ENCODE measurements around the gene VGF.
"Not testable (repeated sequence)": the region's sequence is repeated elsewhere in the genome, so short reads cannot be mapped to it uniquely, and the experiment has no call there.

VGF gene

DNA sequence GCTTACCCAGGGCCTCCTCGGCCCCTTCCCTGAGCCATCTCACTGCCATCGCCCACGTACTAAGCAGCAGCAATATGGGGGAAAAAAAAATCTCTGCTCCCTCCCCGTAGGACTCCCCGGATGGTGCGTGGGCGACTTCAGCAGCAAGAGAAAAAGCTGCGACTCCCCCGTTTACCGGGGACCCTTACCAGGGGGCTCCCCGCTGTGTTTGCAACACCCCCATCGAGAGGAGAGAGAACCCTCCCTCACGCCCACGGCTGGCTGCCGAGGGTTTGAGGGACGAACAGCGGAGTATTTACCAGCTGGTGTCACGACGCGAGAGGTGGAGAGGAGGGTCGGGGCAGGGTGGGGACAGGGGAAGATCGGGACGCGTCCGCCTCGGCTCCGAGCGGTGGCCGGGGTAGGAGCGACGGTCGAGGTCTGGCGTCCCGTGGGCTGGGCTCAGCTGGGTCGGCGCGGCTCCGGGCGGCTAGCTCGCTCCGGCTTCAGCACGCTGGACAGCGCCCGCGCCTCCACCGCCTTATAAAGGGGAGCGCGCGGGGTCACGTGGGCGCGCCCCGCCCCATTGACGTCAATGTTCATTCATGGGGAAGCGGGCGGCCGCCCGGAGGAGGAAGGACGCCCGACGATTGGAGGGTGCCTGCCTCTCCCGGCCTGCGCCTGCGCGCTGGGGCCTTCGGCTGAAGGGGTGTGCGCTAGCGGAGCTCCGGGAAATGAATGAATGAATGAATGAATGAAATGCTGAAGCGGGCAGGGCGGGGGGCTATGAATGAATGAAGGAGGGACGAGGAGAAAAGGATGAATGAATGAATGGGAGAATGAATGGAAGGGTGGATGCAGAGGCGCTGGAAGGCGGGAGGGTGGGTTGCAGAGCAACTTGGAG lies at the start of gene VGF:
Gene VGF, minus strand, starts transcription at position 495 of the 883 bp plus-strand sequence. CDS start 726 bp downstream, outside the sequence.
- Histone ChIP-seq H3K9ac (no peak within 1 kb of the TSS), H3K9me3 (no peaks in the 10 kb centered on the region), H3K4me3 (peak within 1 kb of the TSS; percentile 71), H3K4me1 (peaks cover 86% of the 10 kb centered on the region), H4K20me1 (peaks cover 54% of the 10 kb centered on the region), H3K27me3 (peaks cover 63% of the 10 kb centered on the region), H3K27ac (no peak within 1 kb of the TSS), H3K36me3 (peaks cover 1% of the 10 kb centered on the region; the same call in 1 of the 2 replicates), H3K4me2 (peak within 1 kb of the TSS; percentile 100)
- TF ChIP-seq Cebpa-rat (IDR thresholded peaks at IDR 0.05) = no peak

DNA sequence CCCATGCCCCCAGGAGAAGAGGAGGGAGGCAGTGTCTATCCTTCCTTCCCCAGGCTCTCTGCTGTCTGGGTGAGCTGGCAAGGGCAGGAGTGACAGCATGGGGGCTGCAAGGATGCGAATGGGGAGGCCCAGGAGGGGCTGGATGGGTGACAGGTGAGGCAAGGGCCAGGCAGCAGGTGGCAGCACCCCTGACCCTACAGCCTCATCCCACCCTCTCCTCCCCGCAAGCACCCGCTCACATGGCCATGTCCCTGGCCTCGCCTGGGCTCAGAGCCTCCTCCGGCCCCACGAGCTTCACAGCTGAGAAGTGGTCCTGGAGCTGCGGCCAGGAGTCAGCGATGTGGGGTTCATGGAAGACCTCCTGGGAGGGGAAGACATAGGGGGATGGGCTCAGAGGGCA lies 46.6 kb upstream of the VGF start:
- Histone ChIP-seq H3K36me3 (peaks cover 78% of the 10 kb centered on the region), H3K4me1 (peaks cover 24% of the 10 kb centered on the region), H3K27me3 (no peaks in the 10 kb centered on the region), H4K20me1 (no peaks in the 10 kb centered on the region), H3K9ac (no peak overlapping the region), H3K9me3 (no peaks in the 10 kb centered on the region), H3K4me3 (no peak overlapping the region), H3K4me2 (no peak overlapping the region), H3K27ac (no peak overlapping the region)
- no peak for TF ChIP-seq Cebpa-rat (IDR thresholded peaks at IDR 0.05)

DNA sequence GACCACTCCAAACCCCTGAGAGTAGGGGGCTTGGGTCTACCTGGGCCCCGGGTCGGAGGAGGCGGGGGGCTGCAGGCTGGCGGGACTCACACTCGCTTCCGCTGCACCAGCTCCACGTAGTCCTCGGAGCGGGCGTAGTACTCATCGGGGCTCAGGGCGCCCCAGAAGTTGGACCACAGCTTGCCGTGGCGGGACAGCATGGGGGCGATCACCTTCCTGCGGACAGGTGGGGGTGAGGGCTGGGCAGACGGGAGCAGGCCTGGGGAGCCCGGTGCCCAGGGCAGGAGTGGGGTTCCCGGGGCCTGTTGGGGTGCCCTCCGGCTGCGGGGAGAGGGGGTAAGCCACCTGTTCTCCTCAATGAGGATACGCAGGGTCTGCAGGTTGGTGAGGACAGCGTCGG lies 46.1 kb upstream of the VGF start:
- H3K36me3 ChIP-seq = peaks cover 81% of the 10 kb centered on the region
- TF ChIP-seq Cebpa-rat (IDR thresholded peaks at IDR 0.05) = no peak

DNA sequence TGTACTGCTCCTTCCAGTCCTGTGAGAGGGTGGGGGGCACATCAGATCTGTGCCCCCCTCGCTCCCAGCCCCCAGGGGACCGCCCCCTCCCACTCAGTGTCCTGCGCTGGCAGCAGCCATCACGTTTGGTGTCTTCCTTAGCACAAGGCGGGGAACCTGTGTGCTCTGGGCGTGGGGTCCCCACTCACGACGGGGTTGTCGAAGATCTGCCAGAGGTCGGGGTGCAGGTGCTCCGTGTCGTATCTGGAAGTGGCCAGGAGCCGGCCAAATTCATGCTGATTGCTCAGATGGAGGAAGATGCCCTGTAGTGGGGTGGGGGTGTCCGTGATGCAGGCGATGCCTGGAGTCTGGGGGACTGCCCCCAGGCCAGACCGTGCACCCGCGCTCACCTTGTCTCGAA lies 44.8 kb upstream of the VGF start:
- Histone ChIP-seq H3K9ac (no peak overlapping the region), H3K36me3 (peaks cover 80% of the 10 kb centered on the region), H3K27ac (no peak overlapping the region), H4K20me1 (no peaks in the 10 kb centered on the region), H3K4me1 (peaks cover 17% of the 10 kb centered on the region), H3K9me3 (no peaks in the 10 kb centered on the region), H3K27me3 (no peaks in the 10 kb centered on the region), H3K4me2 (no peak overlapping the region), H3K4me3 (no peak overlapping the region)
- no peak for TF ChIP-seq Cebpa-rat (IDR thresholded peaks at IDR 0.05)

More for the DNA sequence above, 46.1 kb upstream of the VGF start:
- Histone ChIP-seq H3K27me3 (no peaks in the 10 kb centered on the region), H3K9ac (no peak overlapping the region), H4K20me1 (no peaks in the 10 kb centered on the region), H3K27ac (no peak overlapping the region), H3K4me3 (no peak overlapping the region), H3K9me3 (no peaks in the 10 kb centered on the region), H3K4me1 (peaks cover 19% of the 10 kb centered on the region), H3K4me2 (no peak overlapping the region)

DNA sequence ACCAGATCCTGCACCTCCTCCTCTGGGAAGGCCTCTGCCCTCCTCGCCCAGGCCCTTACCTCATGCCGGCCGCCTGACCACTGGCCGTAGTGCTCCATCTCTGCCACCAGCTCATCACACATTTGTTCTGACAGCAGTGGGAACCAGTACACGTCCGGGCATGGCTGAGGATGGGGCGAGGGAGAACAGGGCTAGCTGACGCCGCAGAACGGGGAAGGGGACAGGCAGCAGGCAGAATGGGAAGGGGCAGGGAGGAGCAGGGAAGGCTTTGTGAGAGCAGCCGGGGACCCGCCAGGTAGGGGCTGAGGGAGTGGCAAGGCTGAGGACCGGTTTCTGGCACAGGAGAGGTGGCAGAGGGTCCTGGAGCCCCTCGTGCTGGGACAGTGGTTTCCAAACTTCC lies 43.4 kb upstream of the VGF start:
- no peak overlapping the region for H3K27ac ChIP-seq
- no peak overlapping the region for H3K9ac ChIP-seq
- peaks cover 68% of the 10 kb centered on the region for H3K36me3 ChIP-seq
- peaks cover 1% of the 10 kb centered on the region; the same call in 1 of the 2 replicates for H3K27me3 ChIP-seq
- H3K4me3 ChIP-seq = no peak overlapping the region
- no peaks in the 10 kb centered on the region for H3K9me3 ChIP-seq
- no peak overlapping the region for H3K4me2 ChIP-seq
- peaks cover 18% of the 10 kb centered on the region for H3K4me1 ChIP-seq
- TF ChIP-seq Cebpa-rat (IDR thresholded peaks at IDR 0.05) = no peak
- no peaks in the 10 kb centered on the region for H4K20me1 ChIP-seq

DNA sequence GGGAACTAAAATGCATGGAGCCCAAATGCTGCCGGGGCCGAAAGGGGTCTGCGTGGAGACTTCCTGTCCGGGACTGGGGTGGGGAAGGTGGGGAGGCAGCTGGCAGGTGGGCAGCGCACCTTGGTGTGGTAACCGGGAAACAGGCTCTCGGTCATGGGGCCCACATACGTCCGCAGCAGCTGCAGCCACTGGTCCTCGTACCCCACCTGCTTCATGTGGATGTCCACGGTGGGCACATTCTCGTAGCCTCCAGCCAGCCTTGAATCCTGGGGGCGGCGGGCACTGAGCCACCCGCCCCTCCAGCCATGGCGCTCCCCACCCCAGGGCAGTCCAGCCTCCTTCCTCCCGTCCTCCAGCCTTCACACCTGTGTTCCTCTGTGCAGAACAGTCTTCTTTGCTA lies 42.1 kb upstream of the VGF start:
- Histone ChIP-seq H3K9ac (no peak overlapping the region), H3K9me3 (no peaks in the 10 kb centered on the region), H3K4me2 (no peak overlapping the region), H3K27ac (no peak overlapping the region), H3K4me3 (no peak overlapping the region), H4K20me1 (no peaks in the 10 kb centered on the region), H3K27me3 (peaks cover 14% of the 10 kb centered on the region), H3K4me1 (peaks cover 30% of the 10 kb centered on the region), H3K36me3 (peaks cover 60% of the 10 kb centered on the region)
- no peak for TF ChIP-seq Cebpa-rat (IDR thresholded peaks at IDR 0.05)

DNA sequence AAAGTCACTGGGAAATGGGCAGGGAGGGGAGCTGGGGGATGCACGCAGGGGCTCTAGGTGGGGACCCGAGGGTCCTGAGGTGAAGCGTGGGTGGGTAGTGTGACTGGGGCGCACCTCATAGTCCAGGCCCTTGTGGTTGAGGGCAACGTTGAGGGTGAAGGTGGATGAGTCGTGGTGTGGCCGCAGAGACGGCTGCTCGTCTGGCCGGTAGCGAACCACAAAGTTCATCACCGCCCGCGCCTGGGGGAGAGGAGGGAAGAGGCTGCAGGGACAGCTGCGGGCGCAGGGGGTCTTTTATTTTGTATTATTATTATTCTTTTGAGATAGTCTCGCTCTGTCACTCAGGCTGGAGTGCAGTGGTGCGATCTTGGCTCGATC lies 41.3 kb upstream of the VGF start:
- Histone ChIP-seq H3K4me1 (peaks cover 30% of the 10 kb centered on the region), H3K9ac (no peak overlapping the region), H3K4me2 (no peak overlapping the region), H3K27ac (no peak overlapping the region), H3K4me3 (no peak overlapping the region), H3K9me3 (no peaks in the 10 kb centered on the region), H4K20me1 (no peaks in the 10 kb centered on the region), H3K27me3 (peaks cover 23% of the 10 kb centered on the region), H3K36me3 (peaks cover 52% of the 10 kb centered on the region)
- TF ChIP-seq Cebpa-rat (IDR thresholded peaks at IDR 0.05) = no peak

DNA sequence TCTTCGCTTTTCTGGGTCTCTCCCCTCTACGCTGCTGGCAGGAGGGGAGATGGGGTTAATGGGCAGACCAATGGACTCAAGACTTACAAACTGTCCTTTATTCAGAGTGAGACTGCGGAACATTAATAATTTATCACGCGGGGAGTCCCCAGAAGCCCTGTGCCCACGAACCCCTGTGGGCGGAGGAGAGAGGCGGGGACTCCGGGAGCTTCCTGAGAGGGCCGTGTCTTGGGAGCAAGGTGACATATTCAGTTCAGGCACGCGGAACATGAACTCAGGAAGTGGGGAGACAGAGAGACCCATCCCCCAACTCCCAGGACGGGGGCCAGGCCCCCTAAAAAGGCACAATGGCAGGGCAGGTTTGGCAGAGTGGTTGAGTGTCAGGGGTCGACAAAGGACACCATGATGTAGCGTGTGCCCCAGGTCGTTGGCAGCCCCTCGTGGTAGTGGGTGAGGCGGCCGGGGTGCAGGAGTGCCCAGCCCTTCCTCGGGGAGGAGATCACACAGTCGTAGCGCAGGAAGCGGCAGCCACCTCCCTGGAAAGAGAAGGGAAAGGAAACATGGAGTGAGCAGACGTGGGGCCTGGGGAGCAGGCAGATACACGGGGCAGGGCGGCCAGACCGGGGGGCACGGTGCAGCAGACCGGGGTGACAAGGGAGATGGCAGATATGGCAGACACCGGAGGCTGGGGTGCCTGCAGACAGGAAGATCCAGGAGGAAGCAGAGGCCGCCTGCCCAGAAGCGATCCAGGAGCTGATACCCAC lies 40.7 kb upstream of the VGF start:
- Histone ChIP-seq H3K36me3 (peaks cover 47% of the 10 kb centered on the region), H3K27me3 (peaks cover 28% of the 10 kb centered on the region), H3K4me2 (no peak overlapping the region), H3K9me3 (no peaks in the 10 kb centered on the region), H3K27ac (no peak overlapping the region), H3K4me1 (peaks cover 30% of the 10 kb centered on the region), H3K4me3 (no peak overlapping the region), H3K9ac (no peak overlapping the region), H4K20me1 (no peaks in the 10 kb centered on the region)
- no peak for TF ChIP-seq Cebpa-rat (IDR thresholded peaks at IDR 0.05)

DNA sequence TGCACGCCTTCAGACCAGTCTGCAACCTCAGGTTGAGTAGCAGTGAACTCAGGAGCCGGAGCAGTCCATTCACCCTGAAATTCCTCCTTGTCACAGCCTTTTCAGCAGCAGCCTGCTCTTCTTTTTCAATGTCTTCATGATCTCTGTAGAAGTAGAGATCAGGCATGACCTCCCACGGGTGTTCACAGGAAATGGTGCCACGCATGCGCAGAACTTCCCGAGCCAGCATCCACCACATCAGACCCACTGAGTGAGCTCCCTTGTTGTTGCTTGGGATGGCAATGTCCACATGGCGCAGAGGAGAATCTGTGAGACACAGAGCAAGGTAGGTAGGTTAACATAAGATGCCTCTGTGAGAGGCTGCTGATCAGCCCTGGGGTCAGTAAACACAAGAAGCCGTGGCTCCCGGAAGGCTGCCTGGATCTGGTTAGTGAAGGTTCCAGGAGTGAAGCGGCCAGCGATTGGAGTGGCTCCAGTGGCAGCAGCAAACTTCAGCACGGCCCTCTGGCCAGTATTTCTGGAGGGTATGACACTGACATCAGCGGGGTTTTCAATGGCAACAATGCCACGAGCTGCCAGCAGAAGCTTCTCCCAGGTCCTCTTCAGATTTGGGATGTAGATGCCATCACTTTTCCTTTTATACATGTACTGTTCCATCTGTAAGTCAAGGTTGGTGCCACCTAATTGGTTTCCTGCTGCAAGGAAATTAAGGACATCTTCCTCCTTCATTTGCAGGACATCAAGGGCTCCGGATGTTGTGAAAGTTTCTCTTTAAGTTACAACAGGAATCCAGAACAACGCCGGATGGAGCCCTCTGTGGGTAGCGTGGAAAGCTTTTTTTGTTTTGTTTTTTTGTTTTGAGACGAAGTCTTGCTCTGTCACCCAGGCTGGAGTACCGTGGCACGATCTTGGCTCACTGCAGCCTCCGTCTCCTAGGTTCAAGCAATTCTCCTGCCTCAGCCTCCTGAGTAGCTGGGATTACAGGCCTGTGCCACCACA lies 38.7 kb upstream of the VGF start:
- Histone ChIP-seq H3K27me3 (peaks cover 43% of the 10 kb centered on the region), H3K36me3 (peaks cover 29% of the 10 kb centered on the region), H3K4me2 (peak overlapping the region; percentile 78), H3K4me1 (peaks cover 30% of the 10 kb centered on the region)
- H3K9me3 ChIP-seq, H4K20me1 ChIP-seq, H3K27ac ChIP-seq, H3K9ac ChIP-seq, H3K4me3 ChIP-seq: not testable (repeated sequence)
